CD4-positive, alpha-beta T cell treated with Interleukin-15 for 1 hour (primary cell): ENCODE measurements around the gene USP4.
"Not testable (repeated sequence)": the region's sequence is repeated elsewhere in the genome, so short reads cannot be mapped to it uniquely, and the experiment has no call there.

ENCODE experiments used
- DNase-seq: peaks from one replicate; pipeline ENCODE4 v3.0.0-alpha.2; 2020

USP4 gene

GRCh38 chr3:49244581-49245205 lies 95.2 kb downstream of the USP4 start:
- DNase-seq: no peak

GRCh38 chr3:49240091-49240490 lies 99.8 kb downstream of the USP4 start:
- not testable (repeated sequence) for DNase-seq

- DNase-seq: peak; percentile 54
Observed at GRCh38 chr3:49238274-49239127, 101.4 kb downstream of the USP4 start.

GRCh38 chr3:49237344-49237743 lies 102.5 kb downstream of the USP4 start:
- DNase-seq: no peak

- no peak for DNase-seq
Observed at GRCh38 chr3:49236226-49236625, 103.6 kb downstream of the USP4 start.

- DNase-seq: not testable (repeated sequence)
Observed at GRCh38 chr3:49228817-49229216, 111.0 kb downstream of the USP4 start.
